Neural progenitor cell (in vitro differentiated cells): ENCODE results near the gene OPN3. TPM values are rescaled to one million over a fixed set of nuclear protein-coding genes. Genes with fewer than 3 reads are reported as not detected.

Source experiments
- DNase-seq: peaks from one replicate; pipeline ENCODE4 v3.0.0-alpha.2; 2016; ENCODE audit warnings: low spot score
- H2AFZ ChIP-seq: fragments of 200-600 bp; sonication (generic); replicated peaks from 2 replicates; pipeline ENCODE4 v1.6.1; 2016; ENCODE audit warnings: antibody characterized with exemption
- H3F3A ChIP-seq: fragments of 200-600 bp; sonication (generic); 2 replicates; pipeline ENCODE4 v1.6.1; 2016; ENCODE audit warnings: antibody characterized with exemption, low read depth
- H3K27ac ChIP-seq: fragments of 200-600 bp; sonication (generic); 2 replicates; pipeline ENCODE4 v1.5.1; 2016; ENCODE audit warnings: mild to moderate bottlenecking
- H3K27me3 ChIP-seq: fragments of 200-600 bp; sonication (generic); 2 replicates; pipeline ENCODE4 v1.6.1; 2016; ENCODE audit warnings: mild to moderate bottlenecking, moderate library complexity
- H3K36me3 ChIP-seq: fragments of 200-600 bp; sonication (generic); 2 replicates; pipeline ENCODE4 v1.5.1; 2016
- H3K4me1 ChIP-seq: fragments of 200-600 bp; sonication (generic); 2 replicates; pipeline ENCODE4 v1.6.1; 2016; ENCODE audit warnings: mixed run types
- H3K4me2 ChIP-seq: fragments of 200-600 bp; sonication (generic); 2 replicates; pipeline ENCODE4 v1.6.1; 2016
- H3K4me3 ChIP-seq: fragments of 200-600 bp; sonication (generic); 2 replicates; pipeline ENCODE4 v1.5.1; 2016
- H3K79me2 ChIP-seq: fragments of 200-600 bp; sonication (generic); 2 replicates; pipeline ENCODE4 v1.6.1; 2016; ENCODE audit warnings: low read depth
- H3K9ac ChIP-seq: fragments of 200-600 bp; sonication (generic); 2 replicates; pipeline ENCODE4 v1.6.1; 2016
- H3K9me3 ChIP-seq: fragments of 200-600 bp; sonication (generic); 2 replicates; pipeline ENCODE4 v1.5.1; 2016; ENCODE audit warnings: low read depth
- H4K20me1 ChIP-seq: fragments of 200-600 bp; sonication (generic); 2 replicates; pipeline ENCODE4 v1.6.1; 2016; ENCODE audit warnings: low read depth
- H3K27ac Mint-ChIP-seq: 3 replicates; pipeline ENCODE4 v1.8.0; 2021; ENCODE audit warnings: mixed read lengths
- H3K27me3 Mint-ChIP-seq: 2 replicates; pipeline ENCODE4 v1.8.0; 2022; ENCODE audit warnings: low read depth, mild to moderate bottlenecking, inconsistent platforms, moderate library complexity, mixed read lengths; ENCODE audit not compliant: insufficient read depth
- H3K36me3 Mint-ChIP-seq: 3 replicates; pipeline ENCODE4 v1.8.0; 2021; ENCODE audit warnings: mixed read lengths
- H3K4me1 Mint-ChIP-seq: 3 replicates; pipeline ENCODE4 v1.8.0; 2021; ENCODE audit warnings: mixed read lengths
- H3K4me3 Mint-ChIP-seq: 3 replicates; pipeline ENCODE4 v1.8.0; 2021; ENCODE audit warnings: mild to moderate bottlenecking, moderate library complexity, mixed read lengths
- H3K9me3 Mint-ChIP-seq: 3 replicates; pipeline ENCODE4 v1.8.0; 2020; ENCODE audit warnings: mixed read lengths
- CTCF ChIP-seq: fragments of 200-600 bp; sonication (generic); IDR thresholded peaks from 2 replicates; pipeline ENCODE4 v1.5.1; 2017; ENCODE audit warnings: antibody characterized with exemption, mild to moderate bottlenecking
- EZH2 ChIP-seq: fragments of 200-600 bp; sonication (generic); IDR thresholded peaks from 2 replicates; pipeline ENCODE4 v1.6.1; 2017; ENCODE audit warnings: antibody characterized with exemption, mild to moderate bottlenecking, moderate library complexity
- EZH2phosphoT487 ChIP-seq: fragments of 200-600 bp; sonication (generic); IDR thresholded peaks from 2 replicates; pipeline ENCODE4 v1.6.1; 2017; ENCODE audit warnings: antibody characterized with exemption
- total RNA-seq: library from RNA; depleted of rRNA; stranded (reverse); fragments of >200 nt; gene quantifications from 2 replicates; pipeline ENCODE4 v1.2.3, GENCODE V29; 2015; ENCODE audit warnings: low replicate concordance

The OPN3 gene
- total RNA-seq, 1 donor from 2014 or later = 53.5 TPM

GRCh38 chr1:241600496-241600901, 39.7 kb downstream of the OPN3 start:
- no peaks in the 10 kb centered on the region for H3K9me3 ChIP-seq
- peaks cover 6% of the 10 kb centered on the region for H3K4me1 ChIP-seq
- Mint-ChIP-seq H3K36me3 (peaks cover 40% of the 10 kb centered on the region), H3K4me3 (no peak overlapping the region), H3K4me1 (no peaks in the 10 kb centered on the region), H3K27ac (no peak overlapping the region), H3K27me3 (peaks cover 2% of the 10 kb centered on the region), H3K9me3 (no peaks in the 10 kb centered on the region)
- H3K79me2 ChIP-seq = no peaks in the 10 kb centered on the region
- H3K36me3 ChIP-seq = no peaks in the 10 kb centered on the region
- peaks cover 2% of the 10 kb centered on the region for H4K20me1 ChIP-seq
- H3K27me3 ChIP-seq = no peaks in the 10 kb centered on the region
- H2AFZ ChIP-seq = no peak overlapping the region
- H3K4me3 ChIP-seq = no peak overlapping the region
- DNase-seq = no peak
- no peak for TF ChIP-seq EZH2phosphoT487
- no peak for TF ChIP-seq EZH2
- TF ChIP-seq CTCF = no peak
- no peak overlapping the region for H3K27ac ChIP-seq
- H3K9ac ChIP-seq = no peak overlapping the region
- H3K4me2 ChIP-seq = no peak overlapping the region
- no peaks in the 10 kb centered on the region for H3F3A ChIP-seq

DNA sequence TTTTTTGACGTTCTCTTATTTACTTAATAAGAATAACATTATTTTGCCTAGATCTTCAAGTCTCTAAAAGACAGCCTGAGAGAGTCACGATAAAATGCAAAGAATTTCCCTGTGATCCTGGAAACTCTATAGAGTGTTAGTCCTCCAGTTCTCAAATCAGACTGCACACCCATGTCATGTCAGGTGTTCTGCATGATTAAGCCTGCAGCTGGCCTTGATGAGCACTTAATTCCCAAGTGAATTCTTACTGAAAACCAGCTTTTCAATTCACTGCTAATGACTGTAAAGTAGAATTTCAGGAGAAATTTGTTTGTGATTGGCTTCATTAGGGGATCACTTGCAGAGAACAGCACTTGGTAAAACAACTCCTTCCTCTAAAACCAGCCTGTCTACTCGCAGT, 41.9 kb downstream of the OPN3 start:
- Histone ChIP-seq H3F3A (no peaks in the 10 kb centered on the region), H3K27me3 (no peaks in the 10 kb centered on the region), H3K9me3 (no peaks in the 10 kb centered on the region), H3K4me1 (peaks cover 6% of the 10 kb centered on the region), H3K4me2 (no peak overlapping the region), H3K4me3 (no peak overlapping the region), H4K20me1 (no peaks in the 10 kb centered on the region), H3K9ac (no peak overlapping the region), H3K79me2 (no peaks in the 10 kb centered on the region), H3K27ac (no peak overlapping the region), H3K36me3 (no peaks in the 10 kb centered on the region), H2AFZ (no peak overlapping the region)
- Mint-ChIP-seq H3K4me1 (no peaks in the 10 kb centered on the region), H3K9me3 (no peaks in the 10 kb centered on the region), H3K36me3 (peaks cover 43% of the 10 kb centered on the region), H3K27me3 (peaks cover 2% of the 10 kb centered on the region), H3K27ac (no peak overlapping the region), H3K4me3 (no peak overlapping the region)
- TF ChIP-seq EZH2phosphoT487 = no peak
- TF ChIP-seq EZH2 = no peak
- TF ChIP-seq CTCF = no peak
- DNase-seq = no peak

DNA sequence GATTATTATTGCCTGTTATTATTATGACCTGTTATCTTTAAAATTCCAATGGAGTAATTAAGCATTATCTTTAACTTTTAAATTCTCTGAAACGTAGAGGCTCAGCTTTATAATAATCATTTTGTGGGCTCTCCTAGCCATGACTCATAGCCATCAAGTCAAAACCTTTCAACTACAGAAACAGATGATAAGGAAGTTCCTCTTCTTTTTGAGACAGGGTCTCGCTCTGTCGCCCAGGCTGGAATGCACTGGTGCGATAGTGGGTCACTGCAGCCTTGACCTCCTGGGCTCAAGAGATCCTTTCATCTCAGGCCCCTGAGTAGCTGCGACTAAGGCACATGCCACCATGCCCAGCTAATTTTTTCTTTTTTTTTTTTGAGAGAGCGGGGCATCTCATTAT, 43.5 kb downstream of the OPN3 start:
- H3K79me2 ChIP-seq = no peaks in the 10 kb centered on the region
- Mint-ChIP-seq H3K9me3 (no peaks in the 10 kb centered on the region), H3K27me3 (peaks cover 2% of the 10 kb centered on the region), H3K4me1 (no peaks in the 10 kb centered on the region), H3K36me3 (peaks cover 30% of the 10 kb centered on the region), H3K4me3 (no peak overlapping the region), H3K27ac (no peak overlapping the region)
- no peaks in the 10 kb centered on the region for H3K27me3 ChIP-seq
- no peak for TF ChIP-seq CTCF
- no peak for TF ChIP-seq EZH2
- no peak for TF ChIP-seq EZH2phosphoT487
- H3K4me2 ChIP-seq = no peak overlapping the region
- H3K9ac ChIP-seq = no peak overlapping the region
- no peak overlapping the region for H3K4me3 ChIP-seq
- no peak overlapping the region for H3K27ac ChIP-seq
- H2AFZ ChIP-seq = no peak overlapping the region
- H3K9me3 ChIP-seq = no peaks in the 10 kb centered on the region
- no peaks in the 10 kb centered on the region for H3K36me3 ChIP-seq
- H3K4me1 ChIP-seq = no peaks in the 10 kb centered on the region
- no peaks in the 10 kb centered on the region for H3F3A ChIP-seq
- H4K20me1 ChIP-seq = no peaks in the 10 kb centered on the region
- no peak for DNase-seq

- H3K4me1 ChIP-seq = no peaks in the 10 kb centered on the region
- no peaks in the 10 kb centered on the region for H4K20me1 ChIP-seq
- Mint-ChIP-seq H3K27ac (no peak overlapping the region), H3K27me3 (peaks cover 2% of the 10 kb centered on the region), H3K4me1 (no peaks in the 10 kb centered on the region), H3K9me3 (no peaks in the 10 kb centered on the region), H3K36me3 (peaks cover 21% of the 10 kb centered on the region), H3K4me3 (no peak overlapping the region)
- no peak for DNase-seq
- TF ChIP-seq CTCF = no peak
- no peak for TF ChIP-seq EZH2
- no peak for TF ChIP-seq EZH2phosphoT487
- no peaks in the 10 kb centered on the region for H3F3A ChIP-seq
- H3K9me3 ChIP-seq = no peaks in the 10 kb centered on the region
- no peaks in the 10 kb centered on the region for H3K36me3 ChIP-seq
- H3K4me3 ChIP-seq = no peak overlapping the region
- no peak overlapping the region for H3K4me2 ChIP-seq
- no peak overlapping the region for H2AFZ ChIP-seq
- H3K9ac ChIP-seq = no peak overlapping the region
- no peaks in the 10 kb centered on the region for H3K27me3 ChIP-seq
- H3K27ac ChIP-seq = no peak overlapping the region
- no peaks in the 10 kb centered on the region for H3K79me2 ChIP-seq
These were observed 47.0 kb downstream of the OPN3 start for GRCh38 chr1:241593186-241593585.
